Activated CD4-positive, alpha-beta T cell treated with anti-CD3 and anti-CD28 coated beads, Interleukin-2, amount 50 U/mL, for 4 hours (primary cell): ENCODE measurements around the gene CFAP69.
"Not testable (repeated sequence)": the region's sequence is repeated elsewhere in the genome, so short reads cannot be mapped to it uniquely, and the experiment has no call there.

ENCODE experiments used
- DNase-seq, 2 experiments: peaks; one replicate each; pipeline ENCODE4 v3.0.0-alpha.2; 2020

CFAP69 gene

DNA sequence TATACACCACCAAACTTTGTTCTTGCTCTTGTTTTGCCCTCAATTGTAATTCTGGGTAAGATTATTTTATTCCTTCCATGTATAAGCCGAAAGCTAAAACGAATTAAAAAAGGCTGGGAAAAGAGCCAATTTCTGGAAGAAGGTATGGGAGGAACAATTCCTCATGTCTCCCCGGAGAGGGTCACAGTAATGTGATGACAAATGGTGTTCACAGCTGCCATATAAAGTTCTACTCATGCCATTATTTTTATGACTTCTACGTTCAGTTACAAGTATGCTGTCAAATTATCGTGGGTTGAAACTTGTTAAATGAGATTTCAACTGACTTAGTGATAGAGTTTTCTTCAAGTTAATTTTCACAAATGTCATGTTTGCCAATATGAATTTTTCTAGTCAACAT, 12.5 kb upstream of the CFAP69 start:
- DNase-seq, result no peak

- no peak for DNase-seq
Measured at GRCh38 chr7:90233569-90233968, 11.4 kb upstream of the CFAP69 start.

- no peak for DNase-seq
Measured at GRCh38 chr7:90236721-90237289, 8.2 kb upstream of the CFAP69 start.

GRCh38 chr7:90238022-90238421, 7.0 kb upstream of the CFAP69 start:
- no peak for DNase-seq

DNA sequence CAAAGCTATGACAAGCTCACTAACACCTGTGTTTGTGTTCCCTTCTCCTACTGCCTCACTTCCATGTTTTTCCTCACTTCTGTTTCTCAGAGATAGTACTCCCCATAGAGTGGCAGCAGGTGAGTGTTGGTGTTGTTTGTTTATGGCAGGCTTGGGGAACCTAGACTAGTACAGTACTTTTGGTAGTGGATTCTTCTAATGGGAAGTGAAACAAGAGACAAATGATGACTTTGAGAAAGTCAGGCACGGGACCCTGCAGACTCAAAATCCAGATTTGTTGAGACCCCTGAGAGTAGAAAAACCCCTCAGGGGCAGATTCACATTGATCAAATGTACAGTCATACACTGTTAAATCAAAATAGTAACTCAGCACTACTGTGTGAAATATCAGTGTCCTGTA, 6.4 kb upstream of the CFAP69 start:
- no peak for DNase-seq

GRCh38 chr7:90239050-90239449, 5.9 kb upstream of the CFAP69 start:
- DNase-seq, result no peak

DNA sequence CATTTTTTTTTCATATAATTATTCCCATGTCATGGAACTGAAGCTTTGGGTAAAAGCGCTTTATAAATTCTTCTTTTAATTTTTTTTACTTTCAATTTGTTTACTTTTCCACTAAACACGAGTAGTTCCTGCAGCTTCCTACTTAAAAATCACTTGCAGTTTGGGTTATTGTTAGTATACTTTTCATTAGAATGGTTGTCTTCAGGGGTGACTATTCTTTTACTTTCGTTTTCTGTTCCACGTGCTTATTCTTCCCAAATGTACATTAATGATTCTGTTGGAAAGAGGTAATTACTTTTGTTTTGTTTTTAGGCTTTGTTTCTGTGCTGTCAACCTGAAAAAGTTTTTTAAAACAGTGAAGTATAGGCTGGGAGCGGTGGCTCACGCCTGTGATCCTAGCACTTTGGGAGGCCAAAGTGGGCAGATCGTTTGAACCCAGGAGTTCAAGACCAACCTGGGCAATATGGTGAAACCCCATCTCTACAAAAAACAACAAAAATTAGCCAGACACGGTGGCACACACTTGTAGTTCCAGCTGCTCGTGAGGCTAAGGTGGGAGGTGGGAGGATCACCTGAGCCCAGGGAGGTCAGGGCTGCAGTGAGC, 5.2 kb upstream of the CFAP69 start:
- no peak for DNase-seq

DNA sequence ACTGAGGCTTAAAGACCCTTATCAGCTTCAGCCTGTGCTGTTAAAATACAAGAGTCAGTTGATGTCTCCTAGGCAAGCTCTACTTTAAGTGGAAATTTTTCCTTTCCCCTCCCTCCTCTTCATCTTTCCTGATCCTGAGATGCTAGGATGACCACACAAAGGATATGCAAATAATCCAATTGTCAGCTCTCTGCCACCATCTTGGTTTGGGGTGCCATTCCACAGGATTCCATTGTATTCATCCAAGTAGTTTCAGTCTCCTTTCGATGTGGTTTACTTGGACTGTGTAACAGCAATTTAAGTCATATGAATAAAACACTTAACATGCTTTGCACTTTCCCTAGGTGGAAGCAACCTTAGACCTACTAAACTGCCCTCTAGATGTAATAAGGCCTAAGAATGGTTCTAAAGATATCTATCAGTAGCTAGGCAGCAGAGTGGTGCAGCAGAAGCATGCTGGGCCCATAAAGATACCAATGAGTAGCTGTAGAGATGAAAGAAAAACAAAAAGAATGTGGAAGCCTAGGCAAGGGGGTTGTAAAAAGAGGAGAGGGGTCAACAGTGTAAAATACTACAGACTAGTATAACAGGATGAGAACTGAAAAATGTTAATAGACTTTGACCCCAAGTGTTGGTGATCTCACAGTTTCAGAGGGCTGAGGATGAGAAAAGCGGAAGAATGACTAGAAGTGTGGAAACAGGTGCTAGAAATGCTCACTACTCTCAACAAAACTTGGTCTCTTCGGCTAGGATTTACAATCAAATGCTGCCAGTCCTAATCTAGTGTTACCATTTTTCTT, 2.4 kb upstream of the CFAP69 start:
- DNase-seq, result no peak

GRCh38 chr7:90243556-90243955, 1.4 kb upstream of the CFAP69 start:
- no peak for DNase-seq

DNA sequence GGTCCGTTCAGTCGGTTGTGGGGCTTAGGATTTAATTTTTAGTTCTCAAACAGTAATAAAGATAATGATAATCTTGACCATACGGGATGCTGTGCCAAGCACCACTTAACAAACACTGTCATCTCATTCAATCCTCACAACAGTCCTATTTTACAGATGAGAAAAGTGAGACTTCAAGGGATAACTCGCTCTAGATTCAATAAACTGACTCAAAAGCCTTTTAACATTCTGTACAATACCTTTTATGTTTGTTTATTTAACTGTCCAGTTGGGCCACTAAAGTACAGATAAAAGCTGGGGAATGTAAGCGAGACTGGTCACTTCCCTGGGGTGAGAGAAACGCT, 437 bp upstream of the CFAP69 start:
- DNase-seq, result no peak

DNA sequence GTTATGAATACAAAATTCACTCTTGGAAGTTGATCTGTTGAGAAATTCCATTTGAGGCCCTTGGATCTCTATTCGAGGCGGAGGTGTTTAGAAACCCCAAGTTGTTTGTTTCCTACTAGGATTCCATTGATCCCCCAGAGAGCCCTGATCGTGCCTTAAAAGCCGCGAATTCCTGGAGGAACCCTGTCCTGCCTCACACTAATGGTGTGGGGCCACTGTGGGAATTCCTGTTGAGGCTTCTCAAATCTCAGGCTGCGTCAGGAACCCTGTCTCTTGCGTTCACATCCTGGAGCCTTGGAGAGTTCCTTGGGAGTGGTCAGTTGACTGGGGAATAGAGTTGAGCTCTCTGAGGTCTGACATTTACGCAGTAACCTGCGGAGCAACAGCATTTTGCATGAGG, 1.2 kb downstream of the CFAP69 start:
- no peak for DNase-seq

DNA sequence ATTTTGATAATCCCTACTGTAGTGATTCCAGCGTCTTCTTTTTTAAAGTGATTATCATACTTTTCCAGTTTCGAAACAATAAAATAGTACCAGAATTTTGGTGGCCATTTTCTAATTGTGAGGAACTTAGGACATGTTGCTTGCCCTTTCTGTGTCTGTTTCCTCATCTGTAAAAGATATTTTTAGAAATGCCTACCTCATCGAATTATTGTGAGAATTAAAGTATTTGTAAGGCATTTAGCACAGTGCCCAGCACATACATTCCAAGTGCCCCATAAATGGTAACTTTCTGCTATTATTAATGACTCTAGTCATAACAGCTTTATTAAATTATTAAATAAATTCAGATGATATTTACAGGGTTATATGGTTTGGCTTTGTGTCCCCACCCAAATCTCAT, 3.7 kb downstream of the CFAP69 start:
- DNase-seq, result no peak

GRCh38 chr7:90250601-90251303, 5.8 kb downstream of the CFAP69 start:
- DNase-seq, result no peak

GRCh38 chr7:90251304-90251635, 6.3 kb downstream of the CFAP69 start:
- DNase-seq, result no peak

DNA sequence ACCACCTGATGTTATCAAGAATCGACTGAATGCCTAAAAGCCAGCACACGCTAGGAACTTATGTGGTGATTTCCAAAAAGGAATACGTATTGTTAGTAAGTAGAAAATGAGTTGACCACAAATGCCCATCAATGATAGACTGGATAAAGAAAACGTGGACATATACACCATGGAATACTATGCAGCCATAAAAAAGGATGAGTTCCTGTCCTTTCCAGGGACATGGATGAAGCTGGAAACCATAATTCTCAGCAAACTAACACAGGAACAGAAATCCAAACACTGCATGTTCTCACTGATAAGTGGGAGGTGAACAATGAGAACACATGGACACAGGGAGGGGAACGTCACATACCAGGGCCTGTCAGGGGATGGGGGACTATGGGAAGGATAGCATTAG, 11.0 kb downstream of the CFAP69 start:
- DNase-seq, result not testable (repeated sequence)

DNA sequence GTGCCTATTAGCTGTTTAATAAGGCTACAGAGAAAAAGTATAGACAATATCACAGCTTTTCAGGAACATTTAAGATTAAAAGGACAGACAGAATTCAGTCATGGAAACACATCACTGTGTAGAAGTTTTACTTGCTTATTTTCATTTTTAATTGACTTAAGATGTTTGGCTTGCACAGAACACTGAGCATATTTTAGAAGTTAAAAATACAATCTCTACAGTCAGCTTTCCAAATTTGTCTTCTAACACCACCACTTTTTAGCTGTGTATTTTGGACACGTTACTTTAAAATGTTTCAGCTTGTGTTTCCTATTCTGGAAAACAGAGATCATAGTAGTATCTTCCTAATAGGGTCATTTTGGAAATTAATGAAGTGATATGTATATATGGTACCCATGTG, 11.8 kb downstream of the CFAP69 start:
- no peak for DNase-seq

DNA sequence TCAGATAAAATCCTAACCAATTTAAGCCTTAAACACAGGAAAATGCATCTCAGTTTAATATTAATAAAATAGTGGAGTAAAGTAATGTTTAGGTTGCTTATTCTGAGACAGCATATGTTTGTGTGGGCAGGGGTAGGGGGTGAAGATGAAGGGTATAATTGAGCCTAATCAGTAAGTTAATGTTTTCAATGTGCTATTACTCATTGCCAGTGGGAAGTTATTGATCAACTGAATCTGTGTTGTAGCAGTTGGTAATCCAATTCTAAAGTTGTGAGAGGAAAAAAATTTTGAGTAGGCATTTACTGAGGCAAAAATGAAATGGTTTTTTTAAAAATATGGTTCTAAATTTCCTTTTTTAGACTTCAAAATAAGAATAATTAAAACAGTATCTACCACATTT, 16.5 kb downstream of the CFAP69 start:
- no peak for DNase-seq

DNA sequence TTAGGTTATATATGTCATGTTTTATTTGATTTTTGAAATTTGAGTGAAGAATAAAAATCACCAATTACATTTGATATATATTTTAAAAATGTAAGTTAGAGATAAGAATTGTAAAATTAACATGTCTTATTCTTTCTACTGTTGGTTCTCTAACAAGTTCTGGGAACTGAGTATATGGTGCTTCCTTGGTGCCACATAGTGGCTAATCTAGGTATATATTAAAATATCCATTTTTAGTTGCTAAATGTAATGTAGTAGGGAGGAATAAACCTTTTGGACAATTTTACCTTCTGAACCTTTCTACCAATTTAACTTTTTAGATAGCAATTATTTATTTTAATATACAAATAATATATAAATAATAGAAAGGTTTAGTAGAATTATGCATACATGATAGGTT, 17.5 kb downstream of the CFAP69 start:
- no peak for DNase-seq

DNA sequence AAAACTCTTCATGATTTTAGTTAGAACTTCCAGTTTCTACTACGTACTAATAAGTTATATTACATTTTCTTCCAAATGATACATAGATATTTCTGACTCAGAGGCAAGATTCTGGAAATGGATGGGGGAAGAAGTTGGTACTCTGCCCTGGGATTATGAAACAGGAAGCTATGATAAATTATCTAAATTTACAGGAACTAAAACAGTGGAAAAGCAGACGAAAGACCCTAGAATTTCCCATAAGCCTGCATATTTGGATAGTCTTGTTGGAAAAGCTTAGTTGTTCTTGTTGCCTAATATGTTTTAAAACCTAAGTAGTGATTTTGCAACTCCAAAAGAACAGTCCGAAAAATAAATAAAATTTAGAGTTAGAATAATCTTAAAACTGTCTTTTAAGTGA, 21.8 kb downstream of the CFAP69 start:
- no peak for DNase-seq

- DNase-seq, result no peak
Measured at GRCh38 chr7:90267263-90267858, 22.4 kb downstream of the CFAP69 start.

DNA sequence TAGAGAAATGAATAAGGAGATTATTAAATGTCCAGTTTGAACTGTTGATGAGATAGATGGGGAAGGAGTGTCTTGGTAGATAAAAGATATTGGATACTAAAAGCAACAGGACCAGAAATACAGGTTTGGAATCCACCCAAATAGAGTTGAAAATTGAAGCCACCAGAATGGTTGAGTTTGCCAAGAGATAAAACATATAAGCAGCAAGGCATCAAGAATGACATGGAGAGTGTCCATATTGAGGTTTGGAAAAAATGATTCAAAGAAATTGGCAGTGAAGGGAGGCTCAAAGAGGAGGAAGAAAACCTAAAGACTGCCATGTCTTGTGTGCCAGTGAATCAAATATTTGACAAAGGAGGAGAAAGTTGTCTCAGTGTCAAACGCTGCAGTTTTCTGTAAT, 24.2 kb downstream of the CFAP69 start:
- no peak for DNase-seq

DNA sequence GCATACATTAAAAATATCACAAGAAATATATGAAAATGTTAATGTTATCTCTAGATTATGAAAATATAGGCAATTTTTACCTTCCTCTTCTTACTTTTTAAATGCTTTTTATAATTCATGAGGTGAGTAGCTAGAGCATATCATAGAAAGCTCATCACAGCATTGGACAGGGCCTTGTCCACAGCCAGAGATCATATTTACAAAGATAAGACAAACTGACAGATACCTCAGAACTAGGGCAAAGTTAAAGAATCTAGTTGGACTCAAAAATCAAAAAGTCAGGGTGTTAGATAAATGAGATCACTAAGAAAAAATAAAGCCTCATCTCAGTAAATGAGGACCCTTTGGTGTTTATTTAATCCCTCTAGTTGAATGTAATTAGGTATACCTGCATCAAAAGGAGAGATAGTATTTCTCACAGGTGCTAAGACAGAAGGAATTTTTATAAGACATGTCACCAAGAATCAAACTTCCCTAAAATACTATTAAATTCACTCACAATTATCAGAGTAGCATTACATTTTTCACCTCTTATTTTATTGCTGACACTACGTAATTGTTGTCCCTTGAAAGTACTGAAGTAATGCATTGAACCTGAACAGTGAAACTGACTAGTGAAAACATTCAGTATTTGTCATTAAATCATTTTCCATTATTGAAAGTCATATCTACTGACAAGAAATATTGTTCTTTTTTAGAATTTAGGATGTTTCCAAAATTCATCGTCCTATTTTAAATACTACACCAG, 25.6 kb downstream of the CFAP69 start:
- no peak for DNase-seq

- DNase-seq, result no peak
Measured at GRCh38 chr7:90271753-90272152, 26.8 kb downstream of the CFAP69 start.
